GM21619 (cell line): ENCODE measurements around the gene TXLNG.

Source experiments
- ATAC-seq: cut with Tn5 transposase; IDR thresholded peaks from one replicate; pipeline ENCODE4 v1.9.1; 2021; ENCODE audit not compliant: unreplicated experiment

Gene TXLNG

DNA sequence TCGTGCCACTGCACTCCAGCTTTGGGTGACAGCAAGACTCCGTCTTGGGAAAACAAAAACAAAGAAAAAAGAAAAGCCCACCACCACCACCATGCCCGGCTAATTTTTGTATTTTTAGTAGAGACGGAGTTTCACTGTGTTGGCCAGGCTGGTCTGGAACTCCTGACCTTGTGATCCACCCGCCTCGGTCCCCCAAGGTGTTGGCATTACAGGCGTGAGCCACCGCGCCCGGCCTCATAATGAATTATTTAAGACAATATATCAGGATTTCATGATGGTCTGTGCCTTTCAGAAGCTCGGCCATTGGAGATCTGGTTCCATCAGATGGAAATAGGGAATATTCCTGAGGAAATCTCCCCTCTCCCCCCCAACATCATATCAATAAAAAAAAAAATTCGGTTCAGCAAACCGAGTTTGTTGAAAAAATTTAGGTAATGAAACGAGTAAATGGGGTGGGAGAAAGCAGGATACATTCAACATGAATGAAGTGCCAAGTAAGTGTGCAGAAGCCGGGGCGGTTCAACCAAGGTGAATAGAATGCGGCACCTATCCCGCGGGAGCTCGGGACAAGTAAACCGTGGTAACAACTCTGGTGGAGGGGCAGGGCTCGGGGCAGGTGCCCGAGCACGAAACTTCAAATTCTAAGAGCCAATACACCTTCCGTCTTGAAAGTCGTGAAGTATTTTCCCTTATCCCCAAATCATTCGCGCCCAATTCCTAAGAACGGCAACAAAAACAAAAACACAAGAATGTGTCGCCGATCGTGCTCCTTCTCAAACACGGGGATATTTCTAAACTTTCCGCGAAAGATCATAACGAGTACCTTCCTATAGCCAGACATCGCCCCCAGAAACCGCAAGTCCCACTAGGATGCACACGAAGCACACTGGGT is 773 bp upstream of the TXLNG start:
- no peak for ATAC-seq

DNA sequence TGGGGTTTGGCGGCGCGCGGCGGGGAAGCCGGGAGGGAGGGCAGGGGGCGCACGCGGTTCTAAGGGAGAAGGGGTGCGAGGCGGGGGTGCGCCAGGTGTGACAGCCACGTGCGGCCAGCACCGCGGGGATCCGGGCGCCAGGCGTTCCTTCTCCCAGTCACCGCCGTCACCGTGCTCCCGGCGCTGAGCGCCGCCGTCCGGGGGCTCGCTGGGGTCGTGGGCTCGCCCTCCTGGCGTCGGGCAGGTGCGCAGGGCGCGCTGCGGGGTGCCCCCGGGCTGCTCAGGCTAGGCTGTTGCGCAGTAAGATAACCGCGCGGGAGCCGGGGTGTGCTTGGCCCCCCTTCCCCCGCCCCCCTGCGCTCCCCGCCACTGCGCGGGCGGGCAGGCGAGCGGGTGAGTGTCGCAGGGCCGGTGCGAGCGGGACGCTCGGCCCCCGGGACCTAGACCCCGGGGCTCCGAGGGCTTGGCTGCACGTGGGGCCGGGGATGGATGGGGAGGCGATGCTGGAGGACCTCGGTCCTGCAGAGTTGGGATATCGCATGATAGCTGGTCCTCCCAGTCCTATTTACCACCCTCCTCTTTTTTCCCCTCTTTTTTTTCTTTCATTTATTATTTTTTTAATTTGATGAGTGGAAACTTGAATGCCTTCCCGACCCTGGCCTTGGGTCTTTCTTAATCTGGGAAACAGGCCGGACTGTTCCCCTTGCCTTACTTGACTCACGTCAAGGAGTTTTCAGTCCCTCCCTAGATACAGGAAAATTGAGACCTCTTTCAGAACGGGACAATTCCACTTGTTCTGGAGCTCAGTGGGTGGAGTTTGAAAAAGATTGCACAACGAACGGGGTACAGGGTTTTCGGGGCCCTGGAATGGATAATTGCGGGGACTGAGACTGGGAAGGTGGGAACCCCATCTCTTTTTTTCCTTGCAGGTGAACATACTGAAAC is 797 bp downstream of the TXLNG start:
- no peak for ATAC-seq

DNA sequence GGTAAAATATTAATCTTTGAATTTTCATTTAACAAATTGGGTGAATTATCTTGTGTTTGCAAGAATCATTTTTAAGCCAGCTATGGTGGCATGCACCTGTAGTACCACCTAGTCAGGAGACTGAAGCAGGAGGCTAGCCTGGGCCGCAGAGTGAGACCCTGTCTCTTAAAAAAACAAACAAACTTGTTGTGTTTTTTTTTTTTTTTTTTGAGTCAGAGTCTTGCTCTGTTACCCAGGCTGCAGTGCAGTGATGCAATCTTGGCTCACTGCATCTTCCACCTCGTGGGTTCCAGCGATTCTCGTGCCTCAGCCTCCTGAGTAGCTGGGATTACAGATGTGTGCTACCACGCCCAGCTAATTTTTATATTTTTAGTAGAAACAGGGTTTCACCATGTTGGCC is 2.2 kb downstream of the TXLNG start:
- no peak for ATAC-seq

DNA sequence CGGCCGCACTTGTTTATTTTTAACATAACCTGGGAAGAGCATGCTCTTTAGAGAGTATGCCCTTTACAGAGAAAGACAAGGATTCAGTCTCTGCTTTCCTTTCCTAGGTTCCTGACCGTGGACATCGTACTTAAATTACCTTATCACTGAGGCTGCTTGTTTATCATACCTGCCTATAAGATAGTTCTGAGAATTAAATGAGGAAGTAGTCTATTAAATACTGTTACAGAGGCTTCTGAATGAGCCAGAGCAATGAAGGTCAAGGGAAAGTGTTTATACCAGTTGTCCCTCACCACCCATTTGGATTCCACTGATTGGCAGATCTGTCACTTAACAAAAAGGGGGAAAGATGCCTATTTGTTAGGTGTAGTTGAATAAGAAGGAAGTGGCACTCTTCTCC is 10.0 kb downstream of the TXLNG start:
- ATAC-seq: no peak

DNA sequence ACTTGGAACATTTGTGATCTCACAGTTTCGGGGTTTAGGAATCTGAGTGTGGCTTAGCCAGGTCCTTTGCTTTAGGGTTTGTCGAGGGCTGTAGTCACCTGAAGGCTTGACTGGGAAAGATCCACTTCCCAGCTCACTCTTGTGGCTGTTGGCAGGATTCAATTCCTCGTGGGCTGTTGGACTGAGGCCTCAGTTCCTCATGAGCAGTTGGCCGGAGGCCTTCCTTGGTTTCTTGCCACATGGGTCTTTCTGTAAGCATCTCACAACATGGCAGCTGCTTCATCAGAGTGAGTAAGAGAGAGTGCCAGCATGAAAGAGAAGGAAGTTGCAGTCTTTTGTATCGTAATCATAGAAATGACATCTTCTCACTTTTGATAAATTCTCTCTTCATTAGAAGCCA is 11.1 kb downstream of the TXLNG start:
- ATAC-seq: no peak

DNA sequence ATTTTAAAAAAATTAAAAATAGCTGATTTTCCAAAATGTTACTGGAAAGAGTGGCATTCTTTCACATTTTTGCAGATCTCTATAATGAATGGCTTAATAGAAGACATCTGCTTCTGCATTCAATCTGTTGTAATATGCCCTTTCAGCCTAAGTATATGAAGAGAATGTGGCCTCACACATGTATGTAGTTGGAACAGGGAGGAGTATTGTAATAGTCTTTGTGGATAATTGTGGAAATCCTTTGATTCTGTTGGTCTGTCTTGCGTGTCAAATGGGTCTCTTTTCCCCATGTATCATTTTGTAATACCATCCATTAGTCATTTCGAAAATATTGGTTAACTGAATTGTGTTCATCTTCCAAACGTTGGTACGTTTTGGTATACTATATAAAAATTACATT is 11.6 kb downstream of the TXLNG start:
- no peak for ATAC-seq

DNA sequence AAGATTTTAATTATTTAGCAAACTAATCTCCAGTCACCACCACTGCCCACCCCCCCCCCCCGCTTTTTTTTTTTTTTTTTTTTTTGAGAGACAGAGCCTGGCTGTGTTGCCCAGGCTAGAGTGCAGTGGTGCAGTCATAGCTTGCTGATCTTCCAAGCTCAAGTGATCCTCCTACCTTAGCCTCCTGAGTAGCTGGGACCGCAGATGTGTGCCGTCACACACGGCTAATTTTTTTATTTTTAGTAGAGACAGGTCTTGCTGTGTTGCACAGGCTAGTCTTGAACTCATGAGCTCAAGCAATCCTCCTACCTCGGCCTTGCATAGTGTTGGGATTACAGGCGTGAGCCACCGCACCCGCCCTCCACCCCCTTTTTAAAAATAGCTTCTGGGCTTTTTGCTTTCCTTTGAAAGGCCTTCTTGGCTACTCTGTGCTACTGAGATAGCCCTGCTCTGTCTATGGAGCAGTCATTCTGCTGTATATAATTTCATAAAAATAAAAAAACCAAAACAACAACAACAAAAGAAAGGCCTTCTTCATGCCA is 18.7 kb downstream of the TXLNG start:
- ATAC-seq: no peak

DNA sequence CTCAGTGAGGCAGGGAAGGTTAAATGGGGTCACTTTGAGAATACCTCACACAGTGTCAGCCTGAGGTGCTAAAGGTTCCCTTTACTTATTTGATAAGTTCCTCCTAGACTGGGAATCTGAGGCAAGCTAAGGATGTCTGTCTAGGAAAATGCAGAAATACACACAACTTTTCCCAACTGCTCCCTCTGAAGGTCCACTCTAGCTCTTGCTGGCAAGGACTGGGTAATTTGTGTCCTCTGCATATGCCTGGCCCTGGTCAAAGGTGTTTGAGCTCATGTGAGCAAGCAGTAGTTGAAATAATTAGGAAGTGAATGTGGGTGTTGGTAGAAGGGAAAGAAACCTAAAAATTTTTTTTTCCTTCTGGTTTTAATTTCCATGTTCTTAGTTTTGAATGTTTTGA is 21.3 kb downstream of the TXLNG start:
- ATAC-seq: no peak

DNA sequence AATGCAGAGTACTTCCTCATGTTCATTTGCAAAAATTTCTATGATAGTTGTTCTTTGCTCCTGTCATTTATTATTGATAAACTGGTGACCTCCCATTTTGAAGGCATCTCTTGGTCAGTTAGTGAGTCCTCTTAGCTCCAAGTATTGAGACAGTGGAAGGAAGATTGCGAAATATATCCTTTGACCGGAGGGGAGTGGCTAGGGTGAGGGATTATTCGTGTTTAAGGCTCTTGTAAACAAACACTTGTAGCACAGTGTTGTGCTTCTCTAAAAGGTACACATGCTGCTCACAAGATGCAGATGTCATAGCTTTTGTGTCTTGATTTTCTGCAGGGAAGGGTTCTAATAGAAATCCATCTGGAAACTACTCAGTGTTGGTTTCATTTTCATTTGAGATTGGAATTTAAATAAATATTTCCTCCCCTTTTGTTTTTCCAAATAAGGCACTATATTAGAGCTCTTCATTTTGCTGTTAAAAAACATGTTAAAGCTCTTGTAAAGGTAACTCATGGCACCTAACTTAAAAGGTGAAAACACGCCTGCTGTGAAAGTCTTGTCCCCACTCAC is 21.8 kb downstream of the TXLNG start:
- ATAC-seq: no peak

DNA sequence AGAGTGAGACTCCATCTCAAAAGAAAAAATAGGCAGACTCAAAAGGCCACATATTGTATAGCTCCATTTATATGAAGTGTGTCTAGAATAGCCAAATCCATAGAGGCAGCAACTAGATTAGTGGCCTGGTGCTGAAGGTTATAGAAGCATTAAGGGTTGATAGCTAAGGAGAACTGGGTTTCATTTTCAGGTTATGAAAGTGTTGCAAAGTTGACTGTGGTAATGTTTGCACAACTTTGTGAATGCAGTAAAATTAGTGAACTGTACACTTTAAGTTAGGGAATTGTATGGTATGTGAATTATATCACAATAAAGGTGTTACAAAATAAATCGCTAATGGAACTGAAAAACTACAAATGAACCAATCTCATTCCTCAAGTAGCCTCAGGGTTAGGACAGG is 28.3 kb downstream of the TXLNG start:
- ATAC-seq: no peak

DNA sequence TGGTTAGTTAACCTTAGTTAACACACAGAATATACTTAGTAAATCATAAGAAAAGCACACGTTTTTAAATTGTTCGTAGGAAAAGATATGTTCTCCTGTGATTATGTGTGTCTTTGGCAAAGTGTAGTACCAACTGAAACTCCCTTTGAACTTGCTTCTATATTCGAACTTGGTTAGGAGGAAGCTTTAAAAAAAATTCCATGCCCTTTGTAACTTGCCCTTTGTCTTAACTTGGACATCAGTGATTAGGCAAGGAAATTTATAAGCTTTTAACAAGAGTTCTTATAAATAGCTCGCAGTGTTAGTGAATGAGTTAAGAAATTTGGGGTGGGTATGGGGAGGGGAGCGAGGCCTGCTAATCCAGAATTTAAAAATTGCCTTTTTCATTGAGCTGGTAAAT is 33.4 kb downstream of the TXLNG start:
- no peak for ATAC-seq

DNA sequence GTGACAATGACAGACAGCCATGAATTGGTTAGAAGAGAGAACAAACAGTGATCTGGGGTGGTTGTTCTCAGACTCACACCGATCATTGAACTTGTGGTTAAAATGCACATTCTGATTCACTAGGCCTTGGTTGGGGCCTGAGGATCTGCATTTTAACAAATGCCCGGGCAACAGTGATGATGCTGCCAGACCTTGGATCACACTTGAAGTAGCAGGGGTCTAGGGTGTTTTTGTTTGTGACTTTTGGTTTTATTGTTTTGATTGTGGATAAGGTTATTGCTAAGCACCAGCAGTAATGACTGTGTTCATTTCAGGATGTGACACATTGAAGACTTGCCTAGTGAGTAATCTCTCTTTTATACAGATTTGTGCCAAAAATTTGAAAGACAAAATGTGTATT is 36.5 kb downstream of the TXLNG start:
- ATAC-seq: no peak

DNA sequence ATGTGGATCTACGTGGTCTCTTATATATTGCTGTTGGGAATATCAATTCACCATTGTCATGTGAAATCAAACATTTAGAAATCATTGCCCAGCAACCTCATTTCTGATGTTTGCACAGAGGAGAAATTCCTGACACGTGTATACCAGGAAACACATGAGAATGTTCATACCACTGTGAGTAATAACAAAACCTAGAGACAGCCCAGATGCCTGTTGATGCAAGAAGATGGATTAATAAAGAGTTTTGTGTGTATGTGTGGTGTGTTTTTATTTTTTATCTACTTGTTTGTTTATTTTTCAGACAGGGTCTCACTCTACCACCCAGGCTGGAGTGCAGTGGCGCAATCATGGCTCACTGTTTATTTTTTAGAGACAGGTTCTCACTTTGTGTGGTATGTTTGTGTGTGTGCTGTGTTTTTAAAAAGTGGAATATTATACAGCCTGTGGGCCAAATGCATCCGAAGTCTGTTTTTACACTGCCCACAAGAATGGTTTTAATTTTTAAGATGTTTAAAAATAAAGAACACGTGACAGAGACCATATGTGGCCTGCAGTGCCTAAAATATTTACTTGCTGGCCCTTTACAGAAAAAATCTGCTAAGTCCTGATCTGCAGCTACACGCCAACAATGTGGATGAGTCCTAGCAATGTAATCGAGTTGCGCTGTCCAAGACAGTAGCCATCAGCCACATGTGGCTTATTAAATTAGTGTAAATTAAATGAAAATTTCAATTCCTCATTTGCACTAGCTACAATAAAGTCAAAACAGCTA is 39.2 kb downstream of the TXLNG start:
- no peak for ATAC-seq

DNA sequence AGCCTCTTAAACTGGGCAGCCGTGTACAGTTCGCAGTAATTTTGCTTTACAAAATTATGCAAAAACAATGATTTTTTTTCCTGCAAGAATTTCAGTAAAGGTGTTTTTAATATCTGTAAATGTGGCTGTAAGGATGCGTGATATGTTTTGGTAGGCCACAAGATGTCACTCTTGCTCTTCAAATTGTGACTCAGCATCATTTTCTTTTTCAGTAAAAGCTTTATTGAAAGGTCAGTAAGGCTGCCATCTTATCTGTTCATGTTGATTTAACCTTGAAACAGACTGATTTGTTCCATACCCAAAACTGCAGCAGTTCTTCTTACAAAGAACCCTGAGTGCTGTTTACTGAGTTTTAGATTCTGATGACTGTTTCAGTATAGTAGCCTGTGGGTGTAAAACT is 39.9 kb downstream of the TXLNG start:
- no peak for ATAC-seq

DNA sequence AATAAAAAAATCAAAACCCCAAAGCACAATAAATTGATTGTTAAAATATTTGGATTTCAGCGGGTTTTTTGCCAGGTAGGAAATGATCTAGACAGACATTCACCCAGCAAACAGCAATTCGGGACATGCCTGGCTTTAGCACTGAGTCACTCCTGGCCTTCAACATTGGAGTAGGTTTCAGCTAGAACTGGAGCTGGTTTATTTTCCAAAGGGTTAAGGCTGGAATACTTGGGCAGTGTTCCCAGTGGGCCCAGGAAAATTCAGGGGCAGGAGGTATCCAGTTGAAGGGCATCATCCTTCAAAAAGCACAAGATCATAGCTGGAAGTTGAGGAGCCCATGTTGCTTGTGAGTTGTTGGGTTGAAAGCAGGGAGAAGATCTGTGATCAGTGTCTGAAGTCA is 41.0 kb downstream of the TXLNG start:
- ATAC-seq: no peak

DNA sequence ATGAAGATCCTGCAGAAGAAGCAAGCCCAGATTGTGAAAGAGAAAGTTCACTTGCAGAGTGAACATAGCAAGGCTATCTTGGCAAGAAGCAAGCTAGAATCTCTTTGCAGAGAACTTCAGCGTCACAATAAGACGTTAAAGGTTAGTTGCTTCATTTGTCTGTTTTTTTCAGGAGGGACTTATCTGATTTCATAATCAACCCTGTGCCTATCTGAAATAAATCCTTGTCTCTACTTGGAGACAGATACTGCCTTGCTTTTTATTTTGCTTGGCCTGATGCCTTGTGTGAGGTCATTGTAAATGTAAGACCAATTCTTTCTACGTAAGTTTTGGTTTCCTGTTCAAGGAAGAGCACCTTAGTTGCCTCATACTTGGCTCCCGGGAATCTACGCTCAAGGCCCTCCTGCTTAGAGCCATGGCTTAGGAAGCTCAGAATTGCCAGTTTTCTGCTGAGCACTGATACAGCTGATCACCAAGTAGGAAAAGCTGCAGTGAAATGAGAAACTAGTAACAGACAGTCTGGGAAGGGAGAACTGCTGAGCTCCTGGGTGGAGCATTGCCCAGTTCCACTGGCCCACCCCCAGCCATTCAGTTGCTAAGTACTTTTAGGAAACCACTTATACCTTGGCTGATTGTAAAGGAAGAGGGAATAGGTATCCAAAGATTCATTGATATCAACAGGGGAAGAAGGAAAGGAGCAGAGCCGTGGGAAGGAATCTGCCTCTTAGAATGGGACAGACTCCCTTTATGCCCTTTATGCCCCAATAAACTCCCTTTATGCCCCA is 42.0 kb downstream of the TXLNG start:
- no peak for ATAC-seq

DNA sequence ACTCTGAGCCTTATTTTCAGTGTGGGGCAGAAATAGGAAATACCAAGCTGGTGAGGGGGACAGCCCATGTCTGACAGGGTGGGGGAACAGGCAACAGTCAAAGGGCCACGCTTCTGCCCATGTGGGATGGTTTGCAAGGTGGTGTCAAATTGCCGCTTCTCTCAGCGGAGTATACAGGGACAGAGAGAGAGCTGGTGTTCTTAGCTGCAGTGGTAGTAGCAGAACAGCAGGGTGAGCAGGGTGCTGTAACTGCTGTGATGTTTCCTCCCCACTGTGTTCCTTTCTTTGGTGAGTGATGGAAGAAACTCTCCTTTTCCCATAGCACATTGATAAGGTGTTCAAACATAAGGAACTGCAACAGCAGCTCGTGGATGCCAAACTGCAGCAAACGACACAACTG is 46.0 kb downstream of the TXLNG start:
- ATAC-seq: no peak

DNA sequence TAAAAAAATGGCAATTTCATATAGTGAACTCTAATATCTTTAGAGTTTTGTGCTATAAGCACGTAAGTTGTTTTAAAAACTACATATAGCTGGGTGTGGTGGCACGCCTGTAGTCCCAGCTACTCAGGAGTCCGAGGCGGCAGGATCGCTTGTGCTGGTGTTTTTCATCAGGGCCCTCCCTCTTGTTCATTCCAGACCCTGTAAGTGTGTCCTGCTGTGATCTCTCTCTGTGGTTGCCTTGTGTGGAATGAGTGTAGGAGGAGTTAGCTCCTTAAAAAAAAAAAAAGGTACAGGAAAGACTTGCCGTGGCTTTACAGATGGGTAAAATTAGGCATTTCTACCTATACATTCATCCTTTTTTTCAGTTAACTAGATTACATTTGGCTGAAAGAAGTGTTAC is 48.5 kb downstream of the TXLNG start:
- no peak for ATAC-seq

DNA sequence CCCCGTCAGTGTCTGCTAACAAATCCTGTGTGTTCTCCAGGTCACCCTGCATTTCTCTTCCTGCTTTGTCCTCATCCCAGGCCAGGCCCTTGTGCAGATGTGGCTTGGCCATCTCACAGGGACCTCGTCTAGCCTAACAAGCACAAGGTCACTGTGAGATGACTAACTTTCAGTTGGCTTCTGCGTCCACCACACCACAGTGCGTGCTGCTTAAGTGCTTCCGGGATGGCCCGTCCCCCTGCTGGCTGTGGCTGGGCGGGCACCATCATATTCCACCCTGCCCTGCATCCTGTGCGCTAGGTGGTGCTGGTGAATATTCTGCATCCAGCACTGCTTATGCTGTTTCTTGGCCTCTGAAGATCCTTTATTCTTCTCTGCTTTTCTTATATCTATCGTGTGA is 50.1 kb downstream of the TXLNG start:
- ATAC-seq: no peak
